Endodermal cell (in vitro differentiated cells): Measurements from ENCODE around the gene PTPN20. TPM values are rescaled to one million over a fixed set of nuclear protein-coding genes. Genes with fewer than 3 reads are reported as not detected.

Source experiments
- DNase-seq: peaks from one replicate; pipeline ENCODE4 v3.0.0-alpha.2; 2017
- H3K27ac ChIP-seq: 2 replicates; pipeline ENCODE4 v1.5.1; 2013; ENCODE audit warnings: mild to moderate bottlenecking, low read depth, low read length, moderate library complexity
- H3K27me3 ChIP-seq: 2 replicates; pipeline ENCODE4 v1.6.1; 2013; ENCODE audit warnings: mild to moderate bottlenecking, low read length, moderate library complexity; ENCODE audit not compliant: insufficient read depth, control insufficient read depth, poor library complexity, severe bottlenecking
- H3K36me3 ChIP-seq: 2 replicates; pipeline ENCODE4 v1.7.0; 2013; ENCODE audit warnings: mild to moderate bottlenecking, low read length, moderate library complexity; ENCODE audit not compliant: control insufficient read depth, insufficient read depth
- H3K4me1 ChIP-seq: one replicate; pipeline ENCODE4 v1.7.0; 2013; ENCODE audit warnings: low read length; ENCODE audit not compliant: control insufficient read depth, insufficient read depth
- H3K4me3 ChIP-seq: 2 replicates; pipeline ENCODE4 v1.5.1; 2013; ENCODE audit warnings: mild to moderate bottlenecking, low read length, moderate library complexity
- H3K9ac ChIP-seq: 2 replicates; pipeline ENCODE4 v1.6.1; 2013; ENCODE audit warnings: mild to moderate bottlenecking, low read length, moderate library complexity; ENCODE audit not compliant: poor library complexity, severe bottlenecking; ENCODE audit errors: extremely low read depth
- H3K9me3 ChIP-seq: 2 replicates; pipeline ENCODE4 v1.6.1; 2013; ENCODE audit warnings: mild to moderate bottlenecking, low read length, moderate library complexity; ENCODE audit not compliant: control insufficient read depth
- H3K27ac Mint-ChIP-seq: 2 replicates; pipeline ENCODE4 v1.8.0; 2020; ENCODE audit warnings: mixed read lengths
- H3K27me3 Mint-ChIP-seq: 2 replicates; pipeline ENCODE4 v1.8.0; 2021; ENCODE audit warnings: mild to moderate bottlenecking, mixed read lengths; ENCODE audit not compliant: insufficient read depth
- H3K36me3 Mint-ChIP-seq: 2 replicates; pipeline ENCODE4 v1.8.0; 2020; ENCODE audit warnings: low read depth, mixed read lengths
- H3K4me1 Mint-ChIP-seq: 2 replicates; pipeline ENCODE4 v1.8.0; 2020; ENCODE audit warnings: mixed read lengths
- H3K4me3 Mint-ChIP-seq: 2 replicates; pipeline ENCODE4 v1.8.0; 2020; ENCODE audit warnings: mild to moderate bottlenecking, moderate library complexity, mixed read lengths
- H3K9me3 Mint-ChIP-seq: 2 replicates; pipeline ENCODE4 v1.8.0; 2020; ENCODE audit warnings: mild to moderate bottlenecking, mixed read lengths
- WGBS, 2 experiments: methylation state at CpG; one replicate each; pipeline versions ENCODE4 v1.1.5 to v1.1.7; 2013; ENCODE audit warnings: missing lambda C conversion rate in 2 of 2, mixed read lengths in 1 of 2; ENCODE audit not compliant: insufficient coverage in 1 of 2, insufficient read length in 1 of 2; 5-methylcytosine and 5-hydroxymethylcytosine counted together
- total RNA-seq, 2 donors: library from RNA; stranded (reverse); fragmentation: NEBNext Ultra II Directional in 1 of 2; extraction: Animal tissue kit (Norgen Biotek cat#: 25700) in 1 of 2; gene quantifications; 2 replicates in 1 of 2; 3 replicates in 1 of 2; pipeline ENCODE4 v1.2.1, GENCODE V29; 2021
- TF ChIP-seq, protein P1 (sequence below): fragments of 200-600 bp; sonication (generic); conservative IDR thresholded peaks from 2 replicates; pipeline ENCODE4 v1.5.0; 2021; ENCODE audit warnings: antibody characterized with exemption, mild to moderate bottlenecking

PTPN20 gene
- total RNA-seq, 2 donors from 2014 or later = 0.53 TPM; not detected in 1

DNA sequence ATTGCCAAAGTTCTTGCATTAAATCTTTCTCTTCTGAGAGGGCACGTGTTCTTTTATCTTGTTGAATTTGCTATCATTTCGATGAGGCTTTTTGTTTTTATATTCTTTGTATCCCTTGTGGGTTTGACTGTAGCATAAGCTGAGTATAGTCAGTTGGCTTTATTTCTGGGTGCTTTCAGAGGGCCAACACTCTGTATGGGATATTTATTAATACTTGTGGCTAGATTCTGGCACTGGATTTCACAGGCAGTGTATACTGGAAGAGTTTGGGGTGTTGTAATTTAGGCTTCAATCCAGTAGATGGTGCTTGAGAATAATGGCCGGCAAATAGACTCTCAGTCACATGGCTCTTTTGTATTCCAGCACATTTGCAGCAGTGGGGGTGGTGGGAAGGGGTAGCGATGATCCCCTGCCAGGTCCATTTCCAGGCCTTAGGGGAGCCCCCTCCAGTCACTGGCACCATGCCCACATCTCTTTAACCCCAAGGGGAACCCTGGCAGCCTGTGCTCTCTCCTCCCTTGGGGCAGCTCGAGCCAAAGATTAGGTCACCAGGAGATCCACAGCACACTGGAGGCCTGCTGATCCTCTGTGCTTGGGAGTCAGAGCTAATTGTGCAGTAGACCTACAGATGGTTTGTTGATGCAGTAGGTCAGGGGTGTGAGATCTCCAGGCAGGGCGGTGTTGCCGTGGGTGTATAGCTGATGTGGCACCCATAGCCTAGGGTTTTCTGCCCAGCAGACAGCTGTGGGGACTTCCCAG lies 81.8 kb downstream of the PTPN20 start:
- DNase-seq = peak; percentile 69
- TF ChIP-seq, protein P1, sequence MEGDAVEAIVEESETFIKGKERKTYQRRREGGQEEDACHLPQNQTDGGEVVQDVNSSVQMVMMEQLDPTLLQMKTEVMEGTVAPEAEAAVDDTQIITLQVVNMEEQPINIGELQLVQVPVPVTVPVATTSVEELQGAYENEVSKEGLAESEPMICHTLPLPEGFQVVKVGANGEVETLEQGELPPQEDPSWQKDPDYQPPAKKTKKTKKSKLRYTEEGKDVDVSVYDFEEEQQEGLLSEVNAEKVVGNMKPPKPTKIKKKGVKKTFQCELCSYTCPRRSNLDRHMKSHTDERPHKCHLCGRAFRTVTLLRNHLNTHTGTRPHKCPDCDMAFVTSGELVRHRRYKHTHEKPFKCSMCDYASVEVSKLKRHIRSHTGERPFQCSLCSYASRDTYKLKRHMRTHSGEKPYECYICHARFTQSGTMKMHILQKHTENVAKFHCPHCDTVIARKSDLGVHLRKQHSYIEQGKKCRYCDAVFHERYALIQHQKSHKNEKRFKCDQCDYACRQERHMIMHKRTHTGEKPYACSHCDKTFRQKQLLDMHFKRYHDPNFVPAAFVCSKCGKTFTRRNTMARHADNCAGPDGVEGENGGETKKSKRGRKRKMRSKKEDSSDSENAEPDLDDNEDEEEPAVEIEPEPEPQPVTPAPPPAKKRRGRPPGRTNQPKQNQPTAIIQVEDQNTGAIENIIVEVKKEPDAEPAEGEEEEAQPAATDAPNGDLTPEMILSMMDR = peak; percentile 69
- Mint-ChIP-seq H3K27me3 (no peaks in the 10 kb centered on the region), H3K36me3 (no peaks in the 10 kb centered on the region), H3K27ac (peak overlapping the region; percentile 61), H3K9me3 (no peaks in the 10 kb centered on the region), H3K4me3 (no peak overlapping the region), H3K4me1 (peaks cover 2% of the 10 kb centered on the region)
- Histone ChIP-seq H3K36me3 (no peaks in the 10 kb centered on the region), H3K27me3 (no peaks in the 10 kb centered on the region), H3K4me3 (no peak overlapping the region), H3K9ac (no peak overlapping the region), H3K4me1 (no peaks in the 10 kb centered on the region), H3K27ac (no peak overlapping the region), H3K9me3 (peaks cover 7% of the 10 kb centered on the region)
- WGBS, 2 experiments = 90 to 91% methylated on average over 2 to 7 of the region's 7 CpGs

DNA sequence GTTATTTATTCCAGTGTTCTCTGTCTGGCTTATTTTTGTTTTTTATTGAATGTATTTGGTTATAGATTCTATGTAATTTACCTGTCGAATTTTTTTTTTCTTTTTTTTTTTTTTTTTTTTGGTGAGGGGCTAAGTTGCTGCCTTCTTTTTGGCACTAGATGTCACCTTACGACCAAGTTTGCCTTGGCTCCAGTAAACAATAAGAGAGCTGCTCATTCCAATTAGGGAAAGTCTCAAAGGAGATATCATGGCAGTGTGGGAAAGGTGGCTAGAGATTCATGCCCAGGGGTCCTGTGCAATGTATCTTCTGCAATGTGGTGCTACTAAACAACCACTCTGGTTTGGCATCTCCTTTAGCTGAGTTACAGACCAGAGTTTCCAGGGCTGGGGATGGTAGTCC lies 84.0 kb downstream of the PTPN20 start:
- H3K9me3 ChIP-seq = peaks cover 7% of the 10 kb centered on the region
- 58% methylated on average over 2 of the region's 2 CpGs; no CpG with 5 or more reads in 1 of the 2 experiments for WGBS, 2 experiments
- no peak overlapping the region for H3K4me3 ChIP-seq
- H3K36me3 ChIP-seq = no peaks in the 10 kb centered on the region
- no peaks in the 10 kb centered on the region for H3K9me3 Mint-ChIP-seq
- no peak overlapping the region for H3K4me3 Mint-ChIP-seq
- no peak overlapping the region for H3K27ac ChIP-seq
- no peaks in the 10 kb centered on the region for H3K36me3 Mint-ChIP-seq
- peak; percentile 55 for DNase-seq
- peaks cover 5% of the 10 kb centered on the region for H3K4me1 Mint-ChIP-seq
- TF ChIP-seq, protein P1 = peak; percentile 64
- no peaks in the 10 kb centered on the region for H3K27me3 ChIP-seq
- no peaks in the 10 kb centered on the region for H3K27me3 Mint-ChIP-seq
- no peak overlapping the region for H3K27ac Mint-ChIP-seq
- H3K9ac ChIP-seq = no peak overlapping the region
- no peaks in the 10 kb centered on the region for H3K4me1 ChIP-seq

DNA sequence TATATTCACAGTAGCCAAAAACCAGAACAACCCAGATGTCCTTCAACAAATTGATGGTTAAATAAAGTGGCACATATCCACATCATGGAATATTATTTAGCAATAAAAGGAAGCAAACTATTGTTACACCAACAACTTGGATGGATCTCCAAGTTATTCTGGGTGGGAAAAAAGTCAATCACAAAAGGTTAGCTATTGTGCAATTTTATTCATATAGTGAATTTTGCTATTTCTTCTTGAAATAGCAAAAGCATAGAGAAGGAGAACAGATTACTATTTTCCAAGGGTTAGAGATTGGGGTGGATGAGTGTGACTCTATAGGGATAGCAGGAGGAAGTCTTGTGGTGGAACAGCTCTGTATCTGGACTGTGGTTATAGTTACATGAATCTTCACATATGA lies 87.0 kb downstream of the PTPN20 start:
- no peak overlapping the region for H3K4me3 Mint-ChIP-seq
- no peaks in the 10 kb centered on the region for H3K9me3 Mint-ChIP-seq
- DNase-seq = no peak
- Histone ChIP-seq H3K27ac (no peak overlapping the region), H3K9ac (no peak overlapping the region), H3K27me3 (no peaks in the 10 kb centered on the region), H3K36me3 (no peaks in the 10 kb centered on the region), H3K4me3 (no peak overlapping the region), H3K9me3 (peaks cover 7% of the 10 kb centered on the region), H3K4me1 (no peaks in the 10 kb centered on the region)
- no peaks in the 10 kb centered on the region for H3K27me3 Mint-ChIP-seq
- TF ChIP-seq, protein P1 = no peak
- H3K36me3 Mint-ChIP-seq = no peaks in the 10 kb centered on the region
- H3K27ac Mint-ChIP-seq = no peak overlapping the region
- H3K4me1 Mint-ChIP-seq = peaks cover 14% of the 10 kb centered on the region
